ENCODE data around the gene TGM2. TPM values are rescaled to one million over a fixed set of nuclear protein-coding genes. Genes with fewer than 3 reads are reported as not detected.

Gene TGM2
- total and polyA plus RNA-seq, 2 donors (not counting 1 experiment from before 2014, with no cell fraction given), result 2.4 to 60.8 TPM

DNA sequence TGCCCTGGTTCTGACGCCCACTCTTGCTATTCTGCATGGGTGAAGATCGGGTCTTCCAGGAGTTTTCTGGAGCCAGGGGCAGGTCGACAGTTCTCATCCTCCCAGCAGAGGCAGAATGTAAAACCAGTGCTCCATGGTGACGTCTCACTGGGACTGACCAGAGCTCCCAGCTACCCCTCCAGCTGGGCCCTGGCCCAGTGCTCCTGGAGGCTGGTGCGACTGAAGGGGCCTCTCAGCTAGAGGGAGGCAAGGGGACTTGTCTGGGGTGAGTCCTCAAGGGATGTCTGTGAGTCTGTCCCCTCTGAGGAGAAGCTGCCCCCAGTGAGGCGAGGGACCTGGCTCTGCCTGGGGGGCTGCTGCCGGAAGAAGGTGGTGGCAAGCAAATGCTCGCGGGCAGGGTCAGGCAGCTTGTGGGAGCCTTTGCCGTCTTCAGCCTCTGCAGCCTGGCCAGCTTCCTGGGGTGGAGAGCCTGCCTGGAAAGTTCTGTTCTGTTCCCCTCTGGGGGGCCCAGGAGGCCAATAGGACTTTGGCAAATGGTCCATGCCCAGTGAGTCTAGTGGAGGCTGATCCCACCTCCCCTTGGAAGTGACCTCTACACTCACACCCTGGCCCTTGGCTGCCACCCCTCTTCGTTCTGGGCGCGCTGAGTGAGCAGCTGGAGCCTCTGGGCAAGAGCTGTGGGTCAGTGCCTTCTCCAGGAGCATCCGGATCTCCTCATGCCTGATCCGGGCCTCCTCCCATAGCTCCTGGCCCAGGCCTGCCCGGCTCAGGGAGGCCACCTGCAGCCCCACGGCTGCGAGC is 47.9 kb upstream of the TGM2 start:
- no peak overlapping the region for H3K4me3 Mint-ChIP-seq
- H4K20me1 ChIP-seq (ENCODE audit: control insufficient read depth, insufficient read depth, low read length, poor library complexity, severe bottlenecking), result no peaks in the 10 kb centered on the region
- intact Hi-C loops (cut with micrococcal nuclease), result no loop called here
- no peaks in the 10 kb centered on the region for H3K9me3 ChIP-seq (ENCODE audit: control extremely low read depth in 1 of 3, control insufficient read depth in 2 of 3, insufficient read depth in 1 of 3, low read length in 2 of 3)
- no peak overlapping the region for H3K27ac Mint-ChIP-seq
- ChIA-PET POLR2A (no interaction called here), CTCF (interaction anchor here (1.3 to 16.2 kb wide), 4 partner anchors 9 to 153 kb away, joined by 3 to 494 read pairs (median 35); no protein-coding TSS in a partner anchor)
- H2AFZ ChIP-seq (ENCODE audit: insufficient read depth, low read depth, low read length, poor library complexity, severe bottlenecking), result no peak overlapping the region
- no peak overlapping the region for H3K4me2 ChIP-seq (replicated peaks; ENCODE audit: low read depth, low read length, poor library complexity, severe bottlenecking)
- no peaks in the 10 kb centered on the region for H3K4me1 Mint-ChIP-seq
- no peaks in the 10 kb centered on the region for H3K4me1 ChIP-seq (ENCODE audit: control insufficient read depth in 2 of 2, insufficient read depth in 2 of 2, low read length in 2 of 2)
- WGBS (ENCODE audit: insufficient coverage), result 86% methylated on average over 18 of the region's 18 CpGs
- no peak overlapping the region for H3K27ac ChIP-seq (ENCODE audit: low read length in 2 of 2)
- TF ChIP-seq, protein P1, sequence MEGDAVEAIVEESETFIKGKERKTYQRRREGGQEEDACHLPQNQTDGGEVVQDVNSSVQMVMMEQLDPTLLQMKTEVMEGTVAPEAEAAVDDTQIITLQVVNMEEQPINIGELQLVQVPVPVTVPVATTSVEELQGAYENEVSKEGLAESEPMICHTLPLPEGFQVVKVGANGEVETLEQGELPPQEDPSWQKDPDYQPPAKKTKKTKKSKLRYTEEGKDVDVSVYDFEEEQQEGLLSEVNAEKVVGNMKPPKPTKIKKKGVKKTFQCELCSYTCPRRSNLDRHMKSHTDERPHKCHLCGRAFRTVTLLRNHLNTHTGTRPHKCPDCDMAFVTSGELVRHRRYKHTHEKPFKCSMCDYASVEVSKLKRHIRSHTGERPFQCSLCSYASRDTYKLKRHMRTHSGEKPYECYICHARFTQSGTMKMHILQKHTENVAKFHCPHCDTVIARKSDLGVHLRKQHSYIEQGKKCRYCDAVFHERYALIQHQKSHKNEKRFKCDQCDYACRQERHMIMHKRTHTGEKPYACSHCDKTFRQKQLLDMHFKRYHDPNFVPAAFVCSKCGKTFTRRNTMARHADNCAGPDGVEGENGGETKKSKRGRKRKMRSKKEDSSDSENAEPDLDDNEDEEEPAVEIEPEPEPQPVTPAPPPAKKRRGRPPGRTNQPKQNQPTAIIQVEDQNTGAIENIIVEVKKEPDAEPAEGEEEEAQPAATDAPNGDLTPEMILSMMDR (IDR thresholded peaks at IDR 0.05), result no peak
- TF ChIP-seq EZH2 (IDR thresholded peaks at IDR 0.05; ENCODE audit: borderline replicate concordance, insufficient read depth, low read depth, low read length, poor library complexity, severe bottlenecking), result no peak
- no peak overlapping the region for H3K9ac ChIP-seq (ENCODE audit: low read length)
- no peak for DNase-seq
- H3K4me3 ChIP-seq (ENCODE audit: control extremely low read depth in 1 of 5, extremely low read depth in 1 of 5, insufficient read depth in 1 of 5, low read depth in 2 of 5, low read length in 4 of 5), result no peak overlapping the region
- H3K27me3 Mint-ChIP-seq, result peaks cover 10% of the 10 kb centered on the region
- H3K27me3 ChIP-seq (replicated peaks in 1 of 4; ENCODE audit: control extremely low read depth in 1 of 4, control insufficient read depth in 3 of 4, insufficient read depth in 4 of 4, low read length in 3 of 4), result peaks cover 0 to 17% (median 0%) of the 10 kb centered on the region in 4 experiments
- no peaks in the 10 kb centered on the region for H3K9me3 Mint-ChIP-seq (ENCODE audit: insufficient read depth)
- H3K36me3 ChIP-seq (replicated peaks in 1 of 2; ENCODE audit: control extremely low read depth in 1 of 2, control insufficient read depth in 1 of 2, extremely low read depth in 1 of 2, insufficient read depth in 2 of 2, low read length in 1 of 2), result no peaks in the 10 kb centered on the region
- no peaks in the 10 kb centered on the region for H3K79me2 ChIP-seq (ENCODE audit: control insufficient read depth, insufficient read depth, low read length)
- no peak for ATAC-seq (ENCODE audit: low read depth)
